ENCODE results near the gene YIPF4.
A peak's percentile ranks its signal among the peaks of the same experiment; 100 is the strongest.
"Not testable (repeated sequence)": the region's sequence is repeated elsewhere in the genome, so short reads cannot be mapped to it uniquely, and the experiment has no call there.

Gene YIPF4

GRCh38 chr2:32277674-32278477 lies at the start of gene YIPF4:
Gene YIPF4 (plus strand): TSS chr2:32277904. CDS start chr2:32278156, 252 bp downstream.
- peak; percentile 81 for DNase-seq (ENCODE audit: low read depth)

GRCh38 chr2:32228181-32228580 lies 49.5 kb upstream of the YIPF4 start:
- DNase-seq (ENCODE audit: low read depth) = no peak

GRCh38 chr2:32229635-32230034 lies 48.1 kb upstream of the YIPF4 start:
- DNase-seq (ENCODE audit: low read depth) = no peak

- no peak for DNase-seq (ENCODE audit: low read depth)
Measured at GRCh38 chr2:32231959-32232358, 45.7 kb upstream of the YIPF4 start.

GRCh38 chr2:32235315-32235714 lies 42.4 kb upstream of the YIPF4 start:
- no peak for DNase-seq (ENCODE audit: low read depth)

- no peak for DNase-seq (ENCODE audit: low read depth)
Measured at GRCh38 chr2:32237488-32237887, 40.2 kb upstream of the YIPF4 start.

- no peak for DNase-seq (ENCODE audit: low read depth)
Measured at GRCh38 chr2:32237996-32238395, 39.7 kb upstream of the YIPF4 start.

- no peak for DNase-seq (ENCODE audit: low read depth)
Measured at GRCh38 chr2:32242331-32242730, 35.4 kb upstream of the YIPF4 start.

GRCh38 chr2:32246911-32247310 lies 30.8 kb upstream of the YIPF4 start:
- no peak for DNase-seq (ENCODE audit: low read depth)

- no peak for DNase-seq (ENCODE audit: low read depth)
Measured at GRCh38 chr2:32248299-32248698, 29.4 kb upstream of the YIPF4 start.

- no peak for DNase-seq (ENCODE audit: low read depth)
Measured at GRCh38 chr2:32249731-32250236, 27.9 kb upstream of the YIPF4 start.

- DNase-seq (ENCODE audit: low read depth) = no peak
Measured at GRCh38 chr2:32250290-32250689, 27.4 kb upstream of the YIPF4 start.

- no peak for DNase-seq (ENCODE audit: low read depth)
Measured at GRCh38 chr2:32258242-32258641, 19.5 kb upstream of the YIPF4 start.

GRCh38 chr2:32260376-32260775 lies 17.3 kb upstream of the YIPF4 start:
- DNase-seq (ENCODE audit: low read depth) = no peak

- no peak for DNase-seq (ENCODE audit: low read depth)
Measured at GRCh38 chr2:32262105-32262504, 15.6 kb upstream of the YIPF4 start.

- no peak for DNase-seq (ENCODE audit: low read depth)
Measured at GRCh38 chr2:32264422-32265105, 13.1 kb upstream of the YIPF4 start, which contains the start of gene NLRC4. Gene NLRC4 (minus strand): TSS chr2:32264886. CDS start chr2:32256775, 8,111 bp downstream.

GRCh38 chr2:32271063-32271462 lies 6.6 kb upstream of the YIPF4 start:
- no peak for DNase-seq (ENCODE audit: low read depth)

GRCh38 chr2:32272279-32272678 lies 5.4 kb upstream of the YIPF4 start:
- no peak for DNase-seq (ENCODE audit: low read depth)

- DNase-seq (ENCODE audit: low read depth) = no peak
Measured at GRCh38 chr2:32274289-32274688, 3.4 kb upstream of the YIPF4 start.

- not testable (repeated sequence) for DNase-seq (ENCODE audit: low read depth)
Measured at GRCh38 chr2:32275790-32276189, 1.9 kb upstream of the YIPF4 start.

- DNase-seq (ENCODE audit: low read depth) = no peak
Measured at GRCh38 chr2:32277363-32277673, 386 bp upstream of the YIPF4 start.

GRCh38 chr2:32278478-32278853 lies 762 bp downstream of the YIPF4 start:
- DNase-seq (ENCODE audit: low read depth) = no peak

GRCh38 chr2:32284321-32284720 lies 6.6 kb downstream of the YIPF4 start:
- no peak for DNase-seq (ENCODE audit: low read depth)
